ENCODE results near the gene MEIS2.

DNA sequence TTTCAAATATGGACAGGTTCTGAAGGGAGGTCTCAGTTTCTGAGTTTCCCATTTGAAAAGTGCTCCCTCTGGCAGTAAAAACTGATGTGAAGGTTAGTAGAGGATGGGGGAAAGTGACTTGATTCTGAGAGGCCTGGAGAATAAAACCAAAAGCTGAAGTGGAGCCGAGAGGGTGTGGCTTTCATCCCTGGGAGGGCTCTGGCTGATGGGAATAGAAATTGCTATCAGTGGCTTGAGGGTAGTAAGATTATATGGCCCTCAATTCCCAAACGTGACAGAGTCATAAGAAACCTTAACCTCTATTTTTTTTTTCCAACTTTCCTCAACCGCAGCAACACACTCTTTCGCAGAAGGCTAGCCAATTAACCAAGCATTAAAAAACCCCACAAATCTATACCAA is 185.9 kb downstream of the MEIS2 start:
- TF ChIP-seq CEBPB (IDR thresholded peaks at IDR 0.05) (no peak), NFIC (IDR thresholded peaks at IDR 0.05) (no peak), CREB1 (IDR thresholded peaks at IDR 0.05; ENCODE audit: low read depth) (no peak), EP300 (IDR thresholded peaks at IDR 0.05; ENCODE audit: borderline replicate concordance) (no peak), YY1 (IDR thresholded peaks at IDR 0.05; ENCODE audit: low read depth) (no peak), RAD21 (IDR thresholded peaks at IDR 0.05; ENCODE audit: low read depth) (no peak)

All from Ishikawa (cell line).